SH-SY5Y (cell line): ENCODE results near the gene SMIM1.

Experiments used
- GATA2 ChIP-seq: IDR thresholded peaks from 2 replicates; pipeline ENCODE4 v1.6.1; 2011; ENCODE audit warnings: mild to moderate bottlenecking, low read depth, low read length
- GATA3 ChIP-seq: IDR thresholded peaks from 2 replicates; pipeline ENCODE4 v1.6.1; 2011; ENCODE audit warnings: low read depth, mild to moderate bottlenecking, low read length, moderate library complexity

- TF ChIP-seq GATA2 (no peak), GATA3 (no peak)
Observed at GRCh38 chr1:3770047-3770765, 2.3 kb upstream of the SMIM1 start.
